Subcutaneous preadipocyte (primary cell): ENCODE results near the gene ZNF479. TPM values are rescaled to one million over a fixed set of nuclear protein-coding genes. Genes with fewer than 3 reads are reported as not detected.

Experiments used
- total RNA-seq: library from RNA; depleted of rRNA; stranded (reverse); fragments of >200 nt; gene quantifications from 2 replicates; pipeline ENCODE4 v1.2.3, GENCODE V29; 2012

Gene ZNF479
- total RNA-seq = not detected in 2 replicates

GRCh38 chr7:57132336-57132735 is at the start of gene ZNF479:
Gene ZNF479, minus strand, starts transcription at chr7:57132436. Its CDS starts 112 bp downstream, at chr7:57132324.

